IMR-90 (cell line): Measurements from ENCODE around the gene PNISR. TPM values are rescaled to one million over a fixed set of nuclear protein-coding genes. Genes with fewer than 3 reads are reported as not detected.
A peak's percentile ranks its signal among the peaks of the same experiment; 100 is the strongest.

Experiments used
- ATAC-seq: fragments of 200-7000 bp; cut with Tn5 transposase; 2 replicates; pipeline ENCODE4 v1.9.1; 2020; ENCODE audit warnings: low read depth, mild to moderate bottlenecking, moderate library complexity
- BruUV-seq: library from RNA; stranded (reverse); fragments of 400-500 nt; replicated peaks from 2 replicates; lab custom pipeline; 2021; lab: Mats Ljungman, UMichigan
- CTCF ChIA-PET: fragments of 300-600 bp; formaldehyde crosslinking; extraction: SDS; loops from one replicate; lab custom pipeline; 2021; ENCODE audit warnings: antibody characterized with exemption; lab: Yijun Ruan, JAX
- POLR2A ChIA-PET: fragments of 300-600 bp; sonication (Branson Sonifier 250); formaldehyde crosslinking; loops from one replicate; lab custom pipeline; 2022; ENCODE audit warnings: antibody characterized with exemption; ENCODE audit not compliant: unreplicated experiment; lab: Charles Lee
- DNase-seq: peaks from one replicate; pipeline ENCODE4 v3.0.0; 2013
- H2AFZ ChIP-seq: replicated peaks from 2 replicates; pipeline ENCODE3; 2013; ENCODE audit warnings: low read length, mild to moderate bottlenecking; ENCODE audit not compliant: poor library complexity
- H2AK5ac ChIP-seq: 2 replicates; pipeline ENCODE4 v1.6.1; 2013; ENCODE audit warnings: low read depth, low read length, inconsistent platforms
- H2AK9ac ChIP-seq: replicated peaks from 2 replicates; pipeline ENCODE3; 2013; ENCODE audit warnings: mild to moderate bottlenecking, low read depth, low read length, moderate library complexity; ENCODE audit not compliant: poor library complexity
- H2BK120ac ChIP-seq: 2 replicates; pipeline ENCODE4 v1.6.1; 2013; ENCODE audit warnings: low read depth, low read length, inconsistent platforms
- H2BK15ac ChIP-seq: 3 replicates; pipeline ENCODE4 v1.6.1; 2013; ENCODE audit warnings: low read depth, low read length, inconsistent platforms
- H2BK20ac ChIP-seq: 2 replicates; pipeline ENCODE4 v1.6.1; 2013; ENCODE audit warnings: low read depth, mild to moderate bottlenecking, inconsistent platforms, low read length, moderate library complexity
- H2BK5ac ChIP-seq: 2 replicates; pipeline ENCODE4 v1.6.1; 2013; ENCODE audit warnings: mild to moderate bottlenecking, low read depth, low read length, inconsistent platforms; ENCODE audit not compliant: poor library complexity, severe bottlenecking
- H3K14ac ChIP-seq: replicated peaks from 2 replicates; pipeline ENCODE4 v1.6.1; 2013; ENCODE audit warnings: low read depth, low read length, inconsistent platforms
- H3K18ac ChIP-seq: 2 replicates; pipeline ENCODE4 v1.6.1; 2013; ENCODE audit warnings: low read depth, low read length, control low read depth
- H3K23ac ChIP-seq: 2 replicates; pipeline ENCODE4 v1.6.1; 2013; ENCODE audit warnings: low read depth, low read length, inconsistent platforms
- H3K27ac ChIP-seq: 2 replicates; pipeline ENCODE4 v1.5.1; 2013; ENCODE audit warnings: mild to moderate bottlenecking, control low read depth, low read length; ENCODE audit not compliant: insufficient read depth
- H3K27me3 ChIP-seq: 2 replicates; pipeline ENCODE4 v1.6.1; 2013; ENCODE audit warnings: low read length; ENCODE audit not compliant: control insufficient read depth, insufficient read depth
- H3K36me3 ChIP-seq: 2 replicates; pipeline ENCODE4 v1.6.1; 2013; ENCODE audit warnings: low read length, mixed read lengths; ENCODE audit not compliant: control insufficient read depth, insufficient read depth
- H3K4ac ChIP-seq: 2 replicates; pipeline ENCODE4 v1.6.1; 2013; ENCODE audit warnings: low read depth, low read length, inconsistent platforms
- H3K4me1 ChIP-seq: 2 replicates; pipeline ENCODE4 v1.6.1; 2013; ENCODE audit warnings: low read length, mixed read lengths; ENCODE audit not compliant: control insufficient read depth, insufficient read depth
- H3K4me2 ChIP-seq: 2 replicates; pipeline ENCODE4 v1.6.1; 2013; ENCODE audit warnings: low read depth, mild to moderate bottlenecking, control low read depth, low read length, moderate library complexity
- H3K4me3 ChIP-seq: 2 replicates; pipeline ENCODE4 v1.5.1; 2013; ENCODE audit warnings: low read depth, mild to moderate bottlenecking, control low read depth, low read length, moderate library complexity; ENCODE audit not compliant: insufficient read depth
- H3K56ac ChIP-seq: 2 replicates; pipeline ENCODE4 v1.6.1; 2013; ENCODE audit warnings: low read length, inconsistent platforms; ENCODE audit not compliant: insufficient read depth; ENCODE audit errors: extremely low read depth
- H3K79me1 ChIP-seq, 2 experiments: 2 replicates each; pipeline ENCODE4 v1.6.1; 2013; ENCODE audit warnings: low read length in 2 of 2, inconsistent platforms in 1 of 2, low read depth in 1 of 2
- H3K9ac ChIP-seq: 2 replicates; pipeline ENCODE4 v1.6.1; 2013; ENCODE audit warnings: low read depth, low read length, control low read depth
- H3K9me1 ChIP-seq: 2 replicates; pipeline ENCODE4 v1.6.1; 2013; ENCODE audit warnings: low read length, inconsistent platforms; ENCODE audit not compliant: insufficient read depth
- H3K9me3 ChIP-seq: 2 replicates; pipeline ENCODE4 v1.6.1; 2013; ENCODE audit warnings: low read length; ENCODE audit not compliant: control insufficient read depth, insufficient read depth
- H4K20me1 ChIP-seq: 2 replicates; pipeline ENCODE4 v1.6.1; 2013; ENCODE audit warnings: low read length, inconsistent platforms; ENCODE audit not compliant: insufficient read depth
- H4K5ac ChIP-seq: 2 replicates; pipeline ENCODE4 v1.6.1; 2013; ENCODE audit warnings: mild to moderate bottlenecking, low read depth, low read length, control low read depth
- H4K8ac ChIP-seq, 2 experiments: 2 replicates each; pipeline ENCODE4 v1.6.1; 2013; ENCODE audit warnings: low read depth in 2 of 2, low read length in 2 of 2, control low read depth in 1 of 2, inconsistent platforms in 1 of 2
- H4K91ac ChIP-seq: 2 replicates; pipeline ENCODE4 v1.6.1; 2013; ENCODE audit warnings: low read depth, low read length, inconsistent platforms; ENCODE audit not compliant: insufficient read depth
- BHLHE40 ChIP-seq: fragments of 150-350 bp; IDR thresholded peaks from 2 replicates; pipeline ENCODE4 v1.6.1; 2016; ENCODE audit warnings: mild to moderate bottlenecking, low read depth, low read length
- CEBPB ChIP-seq: IDR thresholded peaks from 2 replicates; pipeline ENCODE4 v1.6.1; 2012; ENCODE audit warnings: low read depth, low read length, improper control_type of control experiment
- CHD1 ChIP-seq: IDR thresholded peaks from 2 replicates; pipeline ENCODE4 v1.6.1; 2012; ENCODE audit warnings: low read depth, low read length, improper control_type of control experiment
- CTCF ChIP-seq: conservative IDR thresholded peaks from 2 replicates; pipeline ENCODE4 v1.5.1; 2012; ENCODE audit warnings: mild to moderate bottlenecking, low read depth, low read length, improper control_type of control experiment
- ELK1 ChIP-seq: fragments of 150-350 bp; IDR thresholded peaks from 2 replicates; pipeline ENCODE4 v1.6.1; 2016; ENCODE audit warnings: low read depth, mild to moderate bottlenecking, low read length, moderate library complexity, borderline replicate concordance
- FOS ChIP-seq: fragments of 150-350 bp; IDR thresholded peaks from 2 replicates; pipeline ENCODE4 v1.6.1; 2016; ENCODE audit warnings: low read depth, low read length
- MAFK ChIP-seq: IDR thresholded peaks from 2 replicates; pipeline ENCODE4 v1.6.1; 2012; ENCODE audit warnings: low read depth, low read length, improper control_type of control experiment
- MAZ ChIP-seq: IDR thresholded peaks from 2 replicates; pipeline ENCODE4 v1.6.1; 2012; ENCODE audit warnings: low read depth, mild to moderate bottlenecking, low read length, improper control_type of control experiment, moderate library complexity, borderline replicate concordance
- MXI1 ChIP-seq: IDR thresholded peaks from 2 replicates; pipeline ENCODE4 v1.6.1; 2012; ENCODE audit warnings: low read depth, mild to moderate bottlenecking, low read length, moderate library complexity, borderline replicate concordance
- NFE2L2 ChIP-seq: fragments of 150-350 bp; IDR thresholded peaks from 2 replicates; pipeline ENCODE4 v1.6.1; 2016; ENCODE audit warnings: low read depth, mild to moderate bottlenecking, low read length
- POLR2A ChIP-seq: IDR thresholded peaks from 2 replicates; pipeline ENCODE4 v1.6.1; 2012; ENCODE audit warnings: mild to moderate bottlenecking, low read depth, low read length
- RAD21 ChIP-seq: IDR thresholded peaks from 2 replicates; pipeline ENCODE4 v1.6.1; 2012; ENCODE audit warnings: low read length, improper control_type of control experiment
- RCOR1 ChIP-seq: IDR thresholded peaks from 2 replicates; pipeline ENCODE4 v1.6.1; 2012; ENCODE audit warnings: mild to moderate bottlenecking, low read length, improper control_type of control experiment; ENCODE audit not compliant: insufficient replicate concordance
- RFX5 ChIP-seq: IDR thresholded peaks from 2 replicates; pipeline ENCODE4 v1.8.0; 2012; ENCODE audit warnings: low read depth, mild to moderate bottlenecking, low read length, moderate library complexity
- SMC3 ChIP-seq: fragments of 150-350 bp; IDR thresholded peaks from 2 replicates; pipeline ENCODE4 v1.6.1; 2016; ENCODE audit warnings: low read depth, mild to moderate bottlenecking, antibody characterized with exemption, low read length, moderate library complexity
- USF2 ChIP-seq: fragments of 150-350 bp; IDR thresholded peaks from 2 replicates; pipeline ENCODE4 v1.6.1; 2017; ENCODE audit warnings: mild to moderate bottlenecking, antibody characterized with exemption, low read length, low read depth
- WGBS, 2 experiments: methylation state at CpG; one replicate each; pipeline versions ENCODE4 v1.1.5 to v1.1.7; 2013; ENCODE audit warnings: missing lambda C conversion rate in 2 of 2; ENCODE audit not compliant: insufficient read length in 1 of 2; ENCODE audit errors: extremely low coverage in 2 of 2; 5-methylcytosine and 5-hydroxymethylcytosine counted together
- dilution Hi-C: fragments of 300-500 bp; cut with HindIII; formaldehyde crosslinking; loops from one replicate; pipeline ENCODE4 v1.14.3; 2018; ENCODE audit warnings: low sequenced_read_pairs; ENCODE audit not compliant: unreplicated experiment
- in situ Hi-C: fragments of 300-500 bp; cut with MboI; formaldehyde crosslinking; loops from 3 replicates; pipeline ENCODE4 v1.14.3; 2019; ENCODE audit warnings: low sequenced_read_pairs, inconsistent platforms, mixed read lengths
- intact Hi-C: fragments of 100-400 bp; cut with micrococcal nuclease; formaldehyde crosslinking; loops from 2 replicates; pipeline ENCODE4 v1.10.0; 2022
- polyA plus RNA-seq, 3 experiments: library from polyadenylated mRNA; depleted of rRNA; stranded (reverse); fragments of >200 nt; gene quantifications; 2 replicates each; pipeline ENCODE4 v1.2.3, GENCODE V29; 2012; ENCODE audit warnings: low replicate concordance in 1 of 3
- total RNA-seq: library from RNA; depleted of rRNA; stranded (reverse); fragments of >200 nt; gene quantifications from 2 replicates; pipeline ENCODE4 v1.2.3, GENCODE V29; 2012

The PNISR gene
- total and polyA plus RNA-seq, 2 of the 4 experiments (the other 2 are of a cell fraction), result 44.5 to 46.2 TPM

- Histone ChIP-seq H4K5ac (no peak overlapping the region), H2BK20ac (no peak overlapping the region), H2BK5ac (no peak overlapping the region), H4K8ac (no peak overlapping the region), H3K4ac (no peak overlapping the region), H2AK5ac (no peak overlapping the region), H3K4me2 (no peak overlapping the region), H3K79me1 (no peaks in the 10 kb centered on the region), H4K91ac (no peak overlapping the region), H3K27ac (no peak overlapping the region), H2AFZ (no peak overlapping the region), H3K23ac (no peak overlapping the region), H3K9ac (no peak overlapping the region), H3K4me3 (no peak overlapping the region), H3K27me3 (peaks cover 11% of the 10 kb centered on the region), H3K9me1 (no peaks in the 10 kb centered on the region), H3K4me1 (no peaks in the 10 kb centered on the region), H3K56ac (no peak overlapping the region), H2AK9ac (no peak overlapping the region), H4K20me1 (no peaks in the 10 kb centered on the region), H2BK15ac (no peak overlapping the region), H3K9me3 (no peaks in the 10 kb centered on the region), H2BK120ac (no peak overlapping the region), H3K36me3 (no peaks in the 10 kb centered on the region), H3K18ac (no peak overlapping the region), H3K14ac (no peak overlapping the region)
- dilution Hi-C loops, result no loop called here
- ChIA-PET POLR2A (no interaction called here), CTCF (interaction anchor here (1.4 kb wide), 1 partner anchor 11 kb away, joined by 4 read pairs; no protein-coding TSS in a partner anchor)
- ATAC-seq (no peak), DNase-seq (peak; percentile 7)
- WGBS, 2 experiments, result 40% methylated on average over 2 of the region's 9 CpGs; no CpG with 5 or more reads in 1 of the 2 experiments
- no peak for TF ChIP-seq USF2
- TF ChIP-seq CTCF, result no peak
- no peak for TF ChIP-seq POLR2A
- no peak for TF ChIP-seq CEBPB
- TF ChIP-seq MAFK, result no peak
- no peak for TF ChIP-seq RCOR1
- TF ChIP-seq SMC3, result no peak
- no peak for TF ChIP-seq MXI1
- TF ChIP-seq FOS, result no peak
- no peak for TF ChIP-seq MAZ
- TF ChIP-seq RAD21, result no peak
- TF ChIP-seq ELK1, result no peak
- no peak for TF ChIP-seq RFX5
- TF ChIP-seq BHLHE40, result no peak
- no peak for TF ChIP-seq NFE2L2
- no peak for TF ChIP-seq CHD1
- in situ Hi-C loops, result no loop called here
- intact Hi-C loops, result no loop called here
- no TSS peak for BruUV-seq
Measured at GRCh38 chr6:99353126-99353525, 72.0 kb downstream of the PNISR start.
